Activated CD4-positive, alpha-beta T cell treated with anti-CD3 and anti-CD28 coated beads, Interleukin-2, amount 50 U/mL, for 1 hour (primary cell): ENCODE results near the gene SLC2A10.

Source experiments
- DNase-seq: peaks from one replicate; pipeline ENCODE4 v3.0.0-alpha.2; 2020

The SLC2A10 gene

GRCh38 chr20:46682063-46682821 lies 27.2 kb upstream of the SLC2A10 start:
- DNase-seq: no peak

DNA sequence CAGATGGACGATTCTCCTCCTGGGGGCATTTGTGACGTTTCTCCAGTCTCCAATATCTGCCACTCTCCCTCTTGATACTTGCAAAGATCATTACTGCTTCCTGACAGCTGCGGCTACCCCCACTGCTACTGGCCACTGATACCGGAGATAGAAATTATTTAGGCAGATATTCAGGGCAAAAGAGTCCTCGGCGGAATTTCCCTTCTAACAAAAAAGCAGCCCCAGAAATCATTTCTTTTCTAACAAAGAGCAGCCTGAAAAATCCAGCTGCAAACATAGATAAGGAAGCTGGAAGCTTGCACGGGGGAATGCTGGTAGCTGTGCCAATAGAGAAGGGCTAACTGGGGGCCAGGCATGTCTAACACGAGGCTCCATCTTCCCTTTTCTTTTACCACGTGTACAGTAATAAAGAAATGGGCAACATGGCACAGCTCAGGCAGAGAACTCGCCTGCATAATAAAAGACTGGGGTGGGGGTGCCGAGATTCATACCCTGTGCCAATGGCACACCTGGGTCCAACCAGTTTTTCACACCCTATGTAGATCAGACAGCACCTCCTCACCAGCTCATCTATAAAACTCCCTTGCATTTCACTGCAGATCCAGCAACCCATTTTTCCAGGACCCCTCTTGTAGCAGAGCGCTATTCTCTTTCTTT lies 26.3 kb upstream of the SLC2A10 start:
- no peak for DNase-seq

- DNase-seq: no peak
Observed at GRCh38 chr20:46683668-46683938, 25.8 kb upstream of the SLC2A10 start.

DNA sequence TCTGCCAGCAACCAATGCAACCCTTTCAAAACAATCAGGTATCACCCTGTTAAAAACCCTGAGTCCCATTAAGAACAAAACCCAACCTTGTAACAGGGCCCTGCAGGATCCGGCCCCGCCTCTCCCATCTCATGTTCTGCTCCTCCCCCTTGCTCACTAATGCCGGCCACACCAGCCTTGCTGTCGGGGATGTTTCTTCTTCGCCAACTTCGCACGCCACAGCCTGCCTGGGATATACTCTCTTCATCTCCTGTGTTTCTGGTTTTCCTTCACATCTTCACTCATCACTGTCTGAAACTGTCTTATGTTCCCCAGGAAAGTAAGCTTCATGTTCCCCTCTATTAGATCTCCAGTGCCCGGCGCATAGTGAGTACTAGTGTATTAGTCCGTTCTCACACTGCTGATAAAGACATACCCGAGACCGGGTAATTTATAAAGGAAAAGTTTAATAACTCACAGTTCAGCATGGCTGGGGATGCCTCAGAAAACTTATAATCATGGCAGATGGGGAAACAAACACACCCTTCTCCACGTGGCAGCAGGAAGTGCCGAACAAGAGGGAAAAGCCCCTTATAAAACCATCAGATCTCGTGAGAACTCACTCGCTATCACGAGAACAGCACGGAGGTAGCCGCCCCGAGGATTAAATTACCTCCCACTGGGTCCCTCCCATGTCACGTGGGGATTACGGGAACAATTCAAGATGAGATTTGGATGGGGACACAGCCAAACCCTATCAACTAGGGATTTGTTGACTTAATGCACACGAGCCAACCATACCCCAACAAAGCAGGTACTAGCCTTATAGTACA lies 25.3 kb upstream of the SLC2A10 start:
- no peak for DNase-seq

DNA sequence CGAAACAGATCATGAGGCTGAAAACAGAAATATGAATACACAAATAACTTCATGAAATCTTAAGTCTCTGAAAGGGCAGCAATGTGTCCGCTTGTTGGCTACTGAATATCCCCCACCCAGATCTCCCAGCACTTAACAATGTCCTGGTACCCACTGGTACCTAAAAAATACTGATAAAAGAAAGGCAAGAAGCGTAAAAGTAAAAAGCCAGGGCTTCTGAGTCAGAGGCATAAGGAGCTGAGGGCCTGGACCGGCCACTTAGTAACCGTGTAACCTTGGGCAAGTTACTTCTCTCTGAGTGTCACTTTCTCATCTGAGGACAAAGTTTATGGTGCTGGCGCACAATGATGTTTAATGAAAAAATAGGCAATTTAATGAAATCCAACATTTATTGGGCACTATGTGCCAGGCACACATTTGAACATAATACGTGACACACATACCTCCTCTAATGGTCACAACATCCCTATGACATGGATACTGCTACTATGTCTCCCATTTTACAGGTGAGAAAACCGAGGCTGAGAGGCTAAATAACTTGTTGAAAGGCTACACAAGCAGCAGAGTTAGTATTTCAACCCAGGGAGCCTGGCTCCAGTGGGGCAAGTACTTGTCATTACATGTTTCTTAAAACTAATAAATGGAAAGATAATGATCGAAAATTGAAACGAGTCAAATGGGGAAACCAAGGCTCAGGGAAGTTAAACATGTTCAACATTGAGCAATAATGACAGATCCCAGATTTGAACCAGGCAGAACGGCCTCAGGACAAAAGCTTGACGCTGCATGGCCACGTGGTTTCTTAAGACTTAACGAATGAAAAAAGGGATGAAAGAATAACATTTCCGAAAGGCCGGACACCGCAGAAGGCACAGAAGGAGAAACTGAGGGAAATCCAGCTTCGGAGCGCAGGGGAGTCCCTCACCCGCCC lies 21.0 kb upstream of the SLC2A10 start:
- DNase-seq: no peak

GRCh38 chr20:46689082-46689753 lies 20.2 kb upstream of the SLC2A10 start, which contains the start of gene TP53RK:
Gene TP53RK (minus strand): TSS chr20:46689444. CDS start chr20:46689414, 30 bp downstream.
- peak; percentile 93 for DNase-seq

GRCh38 chr20:46689754-46690085 lies 19.7 kb upstream of the SLC2A10 start:
- DNase-seq: no peak

DNA sequence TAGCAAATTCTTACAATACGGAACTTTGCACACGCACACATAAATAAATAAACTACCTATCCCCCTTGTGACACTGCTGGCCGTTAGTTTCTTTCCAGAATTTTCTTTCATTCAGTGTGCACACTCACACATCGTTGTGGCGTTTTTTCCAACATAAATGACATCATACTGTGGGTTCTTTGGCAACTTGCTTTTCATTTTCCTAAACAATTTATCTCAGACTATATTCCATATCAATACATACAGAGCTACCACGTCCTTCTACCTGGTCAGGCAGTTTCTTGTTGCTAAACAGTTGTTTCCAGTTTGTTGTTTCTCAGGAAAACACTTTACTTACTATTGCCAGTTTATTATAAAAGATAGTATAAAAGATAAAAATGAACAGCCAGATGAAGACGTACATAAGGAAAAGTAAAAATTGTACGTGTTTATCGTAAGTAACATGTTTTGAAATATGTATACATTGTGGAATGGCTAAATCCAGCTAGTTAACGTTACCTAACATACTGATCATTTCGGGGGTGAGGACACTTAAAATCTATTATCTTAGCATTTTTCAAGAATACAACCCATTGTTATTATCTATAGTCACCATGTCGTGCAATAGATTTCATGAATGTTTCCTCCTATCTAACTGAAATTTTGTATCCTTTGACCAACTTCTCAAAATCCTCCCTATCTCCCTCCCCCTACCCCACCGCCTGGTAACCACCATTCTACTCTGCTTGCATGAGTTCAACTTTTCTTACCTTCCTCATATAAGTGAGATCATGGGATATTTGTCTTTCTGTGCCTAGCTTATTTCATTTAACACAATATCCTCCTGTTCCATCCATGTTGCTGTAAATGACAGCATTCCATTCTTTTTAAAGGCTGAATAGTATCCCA lies 19.0 kb upstream of the SLC2A10 start:
- DNase-seq: no peak

- no peak for DNase-seq
Observed at GRCh38 chr20:46691196-46691595, 18.3 kb upstream of the SLC2A10 start.

DNA sequence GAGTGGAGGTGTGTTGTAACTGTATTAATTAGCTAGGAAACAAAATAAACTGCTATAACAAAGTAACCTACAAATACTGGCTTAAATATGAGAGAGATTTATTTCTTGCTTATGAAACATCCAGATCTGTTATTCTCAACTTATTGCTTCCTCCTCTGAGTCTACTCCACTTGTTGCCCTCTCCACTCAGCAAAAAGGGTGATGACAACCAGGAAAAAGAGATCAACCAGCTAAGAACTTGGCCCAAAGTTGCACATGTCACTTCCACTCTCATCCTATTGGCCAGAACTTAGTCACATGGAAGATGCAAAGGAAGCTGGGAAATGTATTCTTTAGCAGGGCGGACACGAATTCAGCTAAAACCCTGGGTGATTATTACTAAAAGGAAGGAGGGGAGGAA lies 15.0 kb upstream of the SLC2A10 start:
- DNase-seq: no peak

DNA sequence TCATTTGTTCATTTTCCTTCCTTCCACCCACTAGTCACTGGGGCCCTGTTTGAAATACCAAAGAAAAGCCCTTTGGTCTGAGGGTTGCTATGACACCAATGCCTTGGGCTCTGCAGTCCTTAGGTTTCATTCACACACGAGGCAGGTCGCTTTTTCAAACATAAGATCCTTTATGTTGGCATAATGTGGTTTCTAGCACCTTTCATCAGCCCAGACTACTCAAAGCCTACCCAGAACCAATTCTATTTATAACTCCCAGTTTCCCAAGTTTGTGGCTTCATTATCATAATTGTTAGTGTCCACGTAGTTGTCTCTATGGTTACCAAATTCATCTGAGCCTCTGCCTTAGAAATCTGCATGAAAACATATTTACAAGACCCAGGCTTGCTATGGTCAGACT lies 13.6 kb upstream of the SLC2A10 start:
- DNase-seq: no peak

- no peak for DNase-seq
Observed at GRCh38 chr20:46696791-46697279, 12.6 kb upstream of the SLC2A10 start.

DNA sequence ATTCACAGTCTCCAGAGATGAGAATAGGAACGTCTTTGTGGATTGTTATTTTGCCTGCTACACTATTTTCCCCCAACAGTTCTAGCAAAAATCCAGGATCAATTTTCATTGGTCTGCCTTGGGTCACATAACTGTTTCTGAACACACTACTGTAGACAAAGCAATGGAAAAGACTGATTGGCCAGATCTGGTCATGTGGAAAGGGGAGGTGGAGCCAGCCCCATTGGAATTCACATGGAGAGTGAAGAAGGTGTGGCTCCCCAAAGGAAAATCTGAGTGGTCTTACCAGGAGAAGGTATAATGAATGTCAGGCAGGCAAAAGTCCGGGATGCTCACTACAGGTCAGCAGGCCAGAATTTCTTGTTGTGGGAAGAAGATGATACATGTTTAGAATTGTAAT lies 10.7 kb upstream of the SLC2A10 start:
- DNase-seq: no peak

DNA sequence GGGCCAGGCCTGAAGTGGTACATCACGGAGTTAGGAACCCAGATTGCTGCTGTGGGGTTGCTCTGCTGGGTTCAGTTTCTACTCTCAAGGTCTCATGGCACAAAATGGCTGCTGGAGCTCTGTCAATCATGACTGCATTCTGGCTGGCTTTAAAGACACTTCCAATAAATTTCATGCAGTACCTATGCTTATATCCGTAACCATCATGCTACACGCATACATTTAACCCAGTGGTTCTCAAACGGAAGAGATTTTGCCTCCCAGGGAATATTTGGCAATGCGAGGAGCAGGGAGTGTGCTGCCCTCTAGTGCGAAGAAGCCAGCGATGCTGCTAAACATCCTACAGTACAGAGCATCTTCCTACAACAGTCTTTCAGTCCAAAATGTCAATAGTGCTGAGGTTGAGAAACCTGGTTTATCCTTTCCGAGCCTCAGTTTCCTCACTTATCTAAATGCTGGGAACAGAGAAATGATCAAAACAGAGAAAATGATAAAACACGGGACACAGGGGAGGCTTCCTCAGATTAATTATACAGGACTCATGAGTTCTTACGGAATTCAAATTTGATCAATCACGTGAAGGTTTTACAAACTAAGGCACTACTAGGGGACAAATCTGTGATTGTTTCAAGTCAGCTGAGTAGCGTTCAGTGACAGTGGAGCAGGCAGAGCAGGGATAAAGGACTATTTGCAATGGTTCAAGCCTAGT lies 9.6 kb upstream of the SLC2A10 start:
- no peak for DNase-seq

- no peak for DNase-seq
Observed at GRCh38 chr20:46700481-46700880, 9.0 kb upstream of the SLC2A10 start.

DNA sequence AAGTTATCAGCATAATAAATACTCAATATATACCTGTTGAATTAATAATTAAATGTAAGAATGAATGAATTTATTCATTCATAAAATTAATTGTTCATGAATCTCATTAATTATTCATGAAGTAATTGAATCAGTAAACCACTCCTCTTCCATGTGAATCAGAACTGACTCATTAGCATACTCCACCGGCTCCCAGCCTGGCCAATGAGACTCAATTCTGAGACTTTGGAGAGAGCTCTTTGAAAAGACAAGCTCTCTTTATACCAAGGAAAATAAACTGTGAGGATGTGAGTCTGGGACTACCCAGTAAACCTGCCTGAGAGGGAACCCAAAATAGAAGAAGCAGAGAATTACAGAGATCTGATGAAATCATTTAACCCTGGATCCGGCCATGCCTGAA lies 8.4 kb upstream of the SLC2A10 start:
- DNase-seq: no peak

DNA sequence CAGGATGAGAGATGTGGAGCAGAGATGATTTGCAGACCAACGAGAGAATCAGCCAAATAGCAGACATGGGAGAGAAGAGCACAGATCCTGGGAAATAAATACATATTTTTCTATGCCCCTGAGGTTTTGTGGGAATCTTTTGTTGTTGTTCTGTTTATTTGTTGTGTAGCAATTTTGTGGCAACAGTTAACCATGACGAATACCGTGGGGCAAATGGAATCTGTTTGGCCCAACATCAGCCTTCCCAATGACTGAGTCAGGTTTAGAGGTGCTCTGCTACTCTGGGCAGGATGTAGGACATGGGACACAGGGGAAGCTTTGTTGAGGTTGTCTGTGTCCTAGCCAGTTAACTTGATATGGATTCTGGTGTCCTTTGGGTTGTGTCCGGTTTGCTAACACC lies 7.9 kb upstream of the SLC2A10 start:
- no peak for DNase-seq

DNA sequence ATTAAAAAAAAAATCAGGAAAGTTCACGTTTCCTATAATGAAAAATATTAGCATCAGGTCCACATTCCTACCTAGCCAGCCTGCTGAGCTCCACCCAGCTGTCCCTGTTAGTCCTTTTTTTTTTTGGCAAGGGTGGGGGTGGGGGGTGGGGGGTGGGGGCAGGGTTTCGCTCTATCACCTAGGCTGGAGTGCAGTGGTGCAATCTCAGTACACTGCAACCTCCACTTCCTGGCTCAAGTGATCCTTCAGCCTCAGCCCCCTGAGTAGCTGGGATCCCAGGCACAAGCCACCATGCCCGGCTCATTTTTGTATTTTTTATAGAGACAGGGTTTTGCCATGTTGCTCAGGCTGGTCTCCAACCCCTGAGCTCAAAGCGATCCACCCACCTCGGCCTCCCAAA lies 7.5 kb upstream of the SLC2A10 start:
- no peak for DNase-seq

- DNase-seq: no peak
Observed at GRCh38 chr20:46702447-46703203, 6.8 kb upstream of the SLC2A10 start.

GRCh38 chr20:46703435-46703834 lies 6.0 kb upstream of the SLC2A10 start:
- no peak for DNase-seq
